SK-N-SH treated with all-trans-retinoic acid at 6 μM for 48 hours (cell line): ENCODE measurements around the gene ZMYND11.
"Not testable (repeated sequence)": the region's sequence is repeated elsewhere in the genome, so short reads cannot be mapped to it uniquely, and the experiment has no call there.

Experiments
- ATAC-seq: fragments of 200-7000 bp; cut with Tn5 transposase; 3 replicates; pipeline ENCODE4 v1.9.1; 2020; ENCODE audit warnings: mild to moderate bottlenecking, moderate library complexity
- ARNTL ChIP-seq: fragments of 450-650 bp; formaldehyde crosslinking; IDR thresholded peaks from 2 replicates; pipeline ENCODE4 v1.5.0; 2020; ENCODE audit warnings: low read depth, mild to moderate bottlenecking, moderate library complexity, borderline replicate concordance
- BACH2 ChIP-seq: fragments of 250-450 bp; sonication (Bioruptor Pico); IDR thresholded peaks from 2 replicates; pipeline ENCODE4 v1.9.0; 2021; ENCODE audit warnings: mild to moderate bottlenecking, borderline replicate concordance
- CSDC2 ChIP-seq: fragments of 250-450 bp; sonication (Bioruptor Pico); IDR thresholded peaks from 2 replicates; pipeline ENCODE4 v1.5.0; 2020; ENCODE audit warnings: mild to moderate bottlenecking, moderate library complexity
- ESRRG ChIP-seq: fragments of 250-450 bp; sonication (Bioruptor Pico); IDR thresholded peaks from 2 replicates; pipeline ENCODE4 v1.6.1; 2021; ENCODE audit warnings: mild to moderate bottlenecking
- GLIS3 ChIP-seq: fragments of 250-450 bp; sonication (Bioruptor Pico); IDR thresholded peaks from 2 replicates; pipeline ENCODE4 v1.5.0; 2020; ENCODE audit warnings: mild to moderate bottlenecking, moderate library complexity
- ISL1 ChIP-seq: fragments of 250-450 bp; sonication (Bioruptor Pico); IDR thresholded peaks from 2 replicates; pipeline ENCODE4 v2.1.2; 2022; ENCODE audit warnings: mild to moderate bottlenecking, moderate library complexity
- OSR1 ChIP-seq: fragments of 250-450 bp; sonication (Bioruptor Pico); IDR thresholded peaks from 2 replicates; pipeline ENCODE4 v1.8.0; 2022; ENCODE audit warnings: moderate library complexity, mild to moderate bottlenecking, inconsistent platforms
- PPARA ChIP-seq: fragments of 250-450 bp; sonication (Bioruptor Pico); IDR thresholded peaks from 2 replicates; pipeline ENCODE4 v1.5.0; 2020; ENCODE audit warnings: mild to moderate bottlenecking, borderline replicate concordance
- RARB ChIP-seq: fragments of 250-450 bp; sonication (Bioruptor Pico); IDR thresholded peaks from 2 replicates; pipeline ENCODE4 v1.8.0; 2021; ENCODE audit warnings: mild to moderate bottlenecking, moderate library complexity
- SNAI2 ChIP-seq: fragments of 250-450 bp; sonication (Bioruptor Pico); IDR thresholded peaks from 2 replicates; pipeline ENCODE4 v1.5.0; 2020; ENCODE audit warnings: mild to moderate bottlenecking, moderate library complexity
- TCF4 ChIP-seq: fragments of 250-450 bp; sonication (Bioruptor Pico); IDR thresholded peaks from 2 replicates; pipeline ENCODE4 v1.8.0; 2021; ENCODE audit warnings: mild to moderate bottlenecking, moderate library complexity, borderline replicate concordance
- TOX ChIP-seq: fragments of 250-450 bp; sonication (Bioruptor Pico); IDR thresholded peaks from 2 replicates; pipeline ENCODE4 v1.8.0; 2021; ENCODE audit warnings: mild to moderate bottlenecking, moderate library complexity, borderline replicate concordance
- ZC3H10 ChIP-seq: fragments of 250-450 bp; sonication (Bioruptor Pico); IDR thresholded peaks from 2 replicates; pipeline ENCODE4 v1.5.1; 2021; ENCODE audit warnings: mild to moderate bottlenecking, moderate library complexity
- ZFP3 ChIP-seq: fragments of 250-450 bp; sonication (Bioruptor Pico); IDR thresholded peaks from 2 replicates; pipeline ENCODE4 v1.5.0; 2020; ENCODE audit warnings: mild to moderate bottlenecking, moderate library complexity
- ZFP30 ChIP-seq: fragments of 450-650 bp; formaldehyde crosslinking; IDR thresholded peaks from 2 replicates; pipeline ENCODE4 v1.5.0; 2022; ENCODE audit warnings: mild to moderate bottlenecking, moderate library complexity
- ZNF565 ChIP-seq: fragments of 450-650 bp; formaldehyde crosslinking; conservative IDR thresholded peaks from 2 replicates; pipeline ENCODE4 v1.5.0; 2020; ENCODE audit warnings: low read depth, mild to moderate bottlenecking, moderate library complexity
- ZNF70 ChIP-seq: fragments of 450-650 bp; formaldehyde crosslinking; IDR thresholded peaks from 2 replicates; pipeline ENCODE4 v1.5.0; 2020; ENCODE audit warnings: mild to moderate bottlenecking, moderate library complexity
- ZNF8 ChIP-seq: fragments of 450-650 bp; formaldehyde crosslinking; IDR thresholded peaks from 2 replicates; pipeline ENCODE4 v1.5.0; 2020; ENCODE audit warnings: mild to moderate bottlenecking, moderate library complexity
- TF ChIP-seq, protein P1 (sequence below): fragments of 250-450 bp; sonication (Bioruptor Pico); IDR thresholded peaks from 2 replicates; pipeline ENCODE4 v1.8.0; 2021; ENCODE audit warnings: low read depth, mild to moderate bottlenecking, moderate library complexity, borderline replicate concordance
- TF ChIP-seq, protein P2 (sequence below): fragments of 250-450 bp; sonication (Bioruptor Pico); IDR thresholded peaks from 2 replicates; pipeline ENCODE4 v1.5.0; 2020; ENCODE audit warnings: mild to moderate bottlenecking, moderate library complexity
- TF ChIP-seq, protein P3 (sequence below): fragments of 250-450 bp; sonication (Bioruptor Pico); IDR thresholded peaks from 2 replicates; pipeline ENCODE4 v1.8.0; 2020; ENCODE audit warnings: mild to moderate bottlenecking, moderate library complexity, borderline replicate concordance
- TF ChIP-seq, protein P4 (sequence below): fragments of 250-450 bp; sonication (Bioruptor Pico); IDR thresholded peaks from 2 replicates; pipeline ENCODE4 v1.5.1; 2020; ENCODE audit warnings: low read depth, mild to moderate bottlenecking, moderate library complexity
- TF ChIP-seq, protein P5 (sequence below): fragments of 250-450 bp; sonication (Bioruptor Pico); IDR thresholded peaks from 2 replicates; pipeline ENCODE4 v1.5.1; 2021; ENCODE audit warnings: mild to moderate bottlenecking, moderate library complexity

Gene ZMYND11

DNA sequence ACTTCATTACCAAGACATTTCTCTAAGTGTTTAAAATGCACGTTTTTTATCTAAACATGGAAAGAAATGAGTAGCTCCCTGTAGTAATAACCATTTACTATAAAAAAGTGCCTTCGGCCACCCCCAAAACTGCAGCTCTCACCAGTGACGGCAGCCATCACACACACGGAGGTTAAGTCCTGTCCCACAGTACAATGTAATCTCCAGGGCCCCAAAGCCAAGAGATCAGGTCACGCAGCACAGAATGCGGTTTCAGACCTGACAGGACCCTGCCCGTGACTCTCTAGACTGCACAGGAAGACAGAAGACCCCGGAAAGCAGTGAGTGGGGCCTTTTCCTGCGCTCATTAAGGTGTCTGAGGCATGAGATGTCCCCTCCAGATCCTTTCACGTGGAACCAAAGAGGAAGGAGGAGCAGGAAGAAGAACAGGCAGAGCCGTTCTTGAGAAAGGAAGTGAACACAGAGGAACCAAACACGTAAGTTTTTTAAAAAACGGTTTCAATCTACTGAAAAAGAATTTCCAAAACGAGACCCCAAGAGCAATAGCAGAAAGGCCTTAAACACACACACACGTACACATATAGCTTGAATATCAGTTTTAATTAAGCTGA, 125.7 kb downstream of the ZMYND11 start:
- no peak for ATAC-seq
- TF ChIP-seq SNAI2 (CRISPR knock-in tag) (no peak), ESRRG (CRISPR knock-in tag) (no peak), CSDC2 (CRISPR knock-in tag) (no peak), ZNF8 (no peak), TCF4 (no peak), ZC3H10 (no peak)

DNA sequence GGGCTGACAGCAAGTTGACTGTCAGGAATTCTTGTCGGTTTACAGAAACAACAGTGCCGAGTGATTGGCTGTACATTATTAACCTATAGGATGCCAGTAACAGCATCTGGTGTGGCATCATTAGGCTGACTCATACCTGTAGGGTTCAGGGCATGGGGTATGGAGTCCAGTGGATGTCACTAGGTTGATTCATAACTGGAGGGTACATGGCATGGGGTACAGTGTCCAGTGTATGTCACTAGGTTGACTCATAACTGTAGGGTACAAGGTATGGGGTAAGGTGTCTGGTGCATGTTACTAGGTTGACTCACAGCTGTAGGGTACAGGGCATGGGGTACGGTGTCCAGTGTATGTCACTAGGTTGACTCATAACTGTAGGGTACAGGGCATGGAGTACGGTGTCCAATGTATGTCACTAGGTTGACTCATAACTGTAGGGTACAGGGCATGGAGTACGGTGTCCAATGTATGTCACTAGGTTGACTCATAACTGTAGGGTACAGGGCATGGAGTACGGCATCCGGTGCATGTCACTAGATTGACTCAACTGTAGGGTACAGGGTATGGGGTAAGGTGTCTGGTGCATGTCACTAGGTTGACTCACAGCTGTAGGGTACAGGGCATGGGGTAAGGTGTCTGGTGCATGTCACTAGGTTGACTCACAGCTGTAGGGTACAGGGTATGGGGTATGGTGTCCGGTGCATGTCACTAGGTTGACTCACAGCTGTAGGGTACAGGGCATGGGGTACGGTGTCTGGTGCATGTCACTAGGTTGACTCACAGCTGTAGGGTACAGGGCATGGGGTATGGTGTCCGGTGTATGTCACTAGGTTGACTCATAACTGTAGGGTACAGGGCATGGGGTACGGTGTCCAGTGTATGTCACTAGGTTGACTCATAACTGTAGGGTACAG, 129.2 kb downstream of the ZMYND11 start:
- ATAC-seq = not testable (repeated sequence)

DNA sequence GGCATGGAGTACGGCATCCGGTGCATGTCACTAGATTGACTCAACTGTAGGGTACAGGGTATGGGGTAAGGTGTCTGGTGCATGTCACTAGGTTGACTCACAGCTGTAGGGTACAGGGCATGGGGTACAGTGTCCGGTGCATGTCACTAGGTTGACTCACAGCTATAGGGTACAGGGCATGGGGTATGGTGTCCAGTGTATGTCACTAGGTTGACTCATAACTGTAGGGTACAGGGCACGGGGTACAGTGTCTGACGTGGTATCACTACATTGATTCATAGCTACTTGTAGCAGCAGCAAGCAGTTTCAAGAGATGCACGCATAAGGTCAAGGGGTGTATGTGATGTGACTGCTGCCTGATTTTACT, 129.8 kb downstream of the ZMYND11 start:
- ATAC-seq = not testable (repeated sequence)

DNA sequence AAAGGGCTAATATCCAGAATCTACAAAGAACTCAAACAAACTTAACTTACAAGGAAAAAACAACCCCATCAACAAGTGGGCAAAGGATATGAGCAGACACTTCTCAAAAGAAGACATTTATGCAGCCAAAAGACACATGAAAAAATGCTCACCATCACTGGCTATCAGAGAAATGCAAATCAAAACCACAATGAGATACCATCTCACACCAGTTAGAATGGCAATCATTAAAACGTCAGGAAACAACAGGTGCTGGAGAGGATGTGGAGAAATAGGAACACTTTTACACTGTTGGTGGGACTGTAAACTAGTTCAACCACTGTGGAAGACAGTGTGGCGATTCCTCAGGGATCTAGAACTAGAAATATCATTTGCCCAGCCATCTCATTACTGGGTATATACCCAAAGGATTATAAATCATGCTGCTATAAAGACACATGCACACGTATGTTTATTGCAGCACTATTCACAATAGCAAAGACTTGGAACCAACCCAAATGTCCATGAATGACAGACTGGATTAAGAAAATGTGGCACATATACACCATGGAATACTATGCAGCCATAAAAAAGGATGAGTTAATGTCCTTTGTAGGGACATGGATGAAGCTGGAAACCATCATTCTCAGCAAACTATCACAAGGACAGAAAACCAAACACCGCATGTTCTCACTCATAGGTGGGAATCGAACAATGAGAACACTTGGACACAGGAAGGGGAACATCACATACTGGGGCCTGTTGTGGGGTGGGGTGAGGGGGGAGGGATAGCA, 130.7 kb downstream of the ZMYND11 start:
- not testable (repeated sequence) for ATAC-seq

DNA sequence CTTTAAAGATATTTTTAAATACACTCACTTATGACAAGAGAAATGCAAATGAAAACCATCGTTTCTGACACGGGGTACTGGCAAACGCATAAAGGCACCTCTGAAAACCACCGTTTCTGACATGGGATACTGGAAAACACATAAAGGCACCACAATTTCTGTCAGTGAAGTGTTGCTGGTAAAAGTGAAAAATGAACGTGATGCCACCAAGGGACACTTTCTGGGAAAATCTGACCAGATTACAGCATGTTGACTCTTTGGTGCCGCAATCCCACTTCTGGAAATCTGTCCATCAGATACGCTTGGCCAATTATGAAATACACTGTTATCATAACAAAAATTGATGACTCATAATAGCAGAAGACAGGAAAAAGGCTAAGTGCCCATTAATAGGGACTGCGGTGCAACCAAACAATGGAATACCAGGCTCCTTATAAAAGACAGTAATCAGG, 131.7 kb downstream of the ZMYND11 start:
- peak; percentile 79 for ATAC-seq

More for the DNA sequence above, 131.7 kb downstream of the ZMYND11 start:
- no peak for TF ChIP-seq GLIS3
- no peak for TF ChIP-seq ZC3H10
- TF ChIP-seq, protein P1, sequence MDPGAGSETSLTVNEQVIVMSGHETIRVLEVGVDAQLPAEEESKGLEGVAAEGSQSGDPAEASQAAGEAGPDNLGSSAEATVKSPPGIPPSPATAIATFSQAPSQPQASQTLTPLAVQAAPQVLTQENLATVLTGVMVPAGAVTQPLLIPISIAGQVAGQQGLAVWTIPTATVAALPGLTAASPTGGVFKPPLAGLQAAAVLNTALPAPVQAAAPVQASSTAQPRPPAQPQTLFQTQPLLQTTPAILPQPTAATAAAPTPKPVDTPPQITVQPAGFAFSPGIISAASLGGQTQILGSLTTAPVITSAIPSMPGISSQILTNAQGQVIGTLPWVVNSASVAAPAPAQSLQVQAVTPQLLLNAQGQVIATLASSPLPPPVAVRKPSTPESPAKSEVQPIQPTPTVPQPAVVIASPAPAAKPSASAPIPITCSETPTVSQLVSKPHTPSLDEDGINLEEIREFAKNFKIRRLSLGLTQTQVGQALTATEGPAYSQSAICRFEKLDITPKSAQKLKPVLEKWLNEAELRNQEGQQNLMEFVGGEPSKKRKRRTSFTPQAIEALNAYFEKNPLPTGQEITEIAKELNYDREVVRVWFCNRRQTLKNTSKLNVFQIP (CRISPR knock-in tag) = no peak
- TF ChIP-seq ZFP3 = no peak
- no peak for TF ChIP-seq ESRRG (CRISPR knock-in tag)
- TF ChIP-seq CSDC2 (CRISPR knock-in tag) = no peak
- TF ChIP-seq ARNTL (CRISPR knock-in tag) = no peak
- TF ChIP-seq TOX = no peak; the same call in 1 of the 2 replicates
- no peak for TF ChIP-seq PPARA
- TF ChIP-seq, protein P2, sequence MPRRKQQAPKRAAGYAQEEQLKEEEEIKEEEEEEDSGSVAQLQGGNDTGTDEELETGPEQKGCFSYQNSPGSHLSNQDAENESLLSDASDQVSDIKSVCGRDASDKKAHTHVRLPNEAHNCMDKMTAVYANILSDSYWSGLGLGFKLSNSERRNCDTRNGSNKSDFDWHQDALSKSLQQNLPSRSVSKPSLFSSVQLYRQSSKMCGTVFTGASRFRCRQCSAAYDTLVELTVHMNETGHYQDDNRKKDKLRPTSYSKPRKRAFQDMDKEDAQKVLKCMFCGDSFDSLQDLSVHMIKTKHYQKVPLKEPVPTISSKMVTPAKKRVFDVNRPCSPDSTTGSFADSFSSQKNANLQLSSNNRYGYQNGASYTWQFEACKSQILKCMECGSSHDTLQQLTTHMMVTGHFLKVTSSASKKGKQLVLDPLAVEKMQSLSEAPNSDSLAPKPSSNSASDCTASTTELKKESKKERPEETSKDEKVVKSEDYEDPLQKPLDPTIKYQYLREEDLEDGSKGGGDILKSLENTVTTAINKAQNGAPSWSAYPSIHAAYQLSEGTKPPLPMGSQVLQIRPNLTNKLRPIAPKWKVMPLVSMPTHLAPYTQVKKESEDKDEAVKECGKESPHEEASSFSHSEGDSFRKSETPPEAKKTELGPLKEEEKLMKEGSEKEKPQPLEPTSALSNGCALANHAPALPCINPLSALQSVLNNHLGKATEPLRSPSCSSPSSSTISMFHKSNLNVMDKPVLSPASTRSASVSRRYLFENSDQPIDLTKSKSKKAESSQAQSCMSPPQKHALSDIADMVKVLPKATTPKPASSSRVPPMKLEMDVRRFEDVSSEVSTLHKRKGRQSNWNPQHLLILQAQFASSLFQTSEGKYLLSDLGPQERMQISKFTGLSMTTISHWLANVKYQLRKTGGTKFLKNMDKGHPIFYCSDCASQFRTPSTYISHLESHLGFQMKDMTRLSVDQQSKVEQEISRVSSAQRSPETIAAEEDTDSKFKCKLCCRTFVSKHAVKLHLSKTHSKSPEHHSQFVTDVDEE (CRISPR knock-in tag) = peak; percentile 83
- TF ChIP-seq BACH2 (CRISPR knock-in tag) = peak; percentile 53; the same call in 1 of the 2 replicates
- TF ChIP-seq RARB (CRISPR knock-in tag) = no peak
- no peak for TF ChIP-seq OSR1
- no peak for TF ChIP-seq ZNF565
- TF ChIP-seq ZFP30 (CRISPR knock-in tag) = no peak
- TF ChIP-seq, protein P3, sequence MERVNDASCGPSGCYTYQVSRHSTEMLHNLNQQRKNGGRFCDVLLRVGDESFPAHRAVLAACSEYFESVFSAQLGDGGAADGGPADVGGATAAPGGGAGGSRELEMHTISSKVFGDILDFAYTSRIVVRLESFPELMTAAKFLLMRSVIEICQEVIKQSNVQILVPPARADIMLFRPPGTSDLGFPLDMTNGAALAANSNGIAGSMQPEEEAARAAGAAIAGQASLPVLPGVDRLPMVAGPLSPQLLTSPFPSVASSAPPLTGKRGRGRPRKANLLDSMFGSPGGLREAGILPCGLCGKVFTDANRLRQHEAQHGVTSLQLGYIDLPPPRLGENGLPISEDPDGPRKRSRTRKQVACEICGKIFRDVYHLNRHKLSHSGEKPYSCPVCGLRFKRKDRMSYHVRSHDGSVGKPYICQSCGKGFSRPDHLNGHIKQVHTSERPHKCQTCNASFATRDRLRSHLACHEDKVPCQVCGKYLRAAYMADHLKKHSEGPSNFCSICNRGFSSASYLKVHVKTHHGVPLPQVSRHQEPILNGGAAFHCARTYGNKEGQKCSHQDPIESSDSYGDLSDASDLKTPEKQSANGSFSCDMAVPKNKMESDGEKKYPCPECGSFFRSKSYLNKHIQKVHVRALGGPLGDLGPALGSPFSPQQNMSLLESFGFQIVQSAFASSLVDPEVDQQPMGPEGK (CRISPR knock-in tag) = peak; percentile 53; the same call in 1 of the 2 replicates
- TF ChIP-seq SNAI2 (CRISPR knock-in tag) = no peak
- TF ChIP-seq TCF4 = peak; percentile 60; the same call in 1 of the 2 replicates
- TF ChIP-seq ZNF70 (CRISPR knock-in tag) = no peak
- TF ChIP-seq, protein P4, sequence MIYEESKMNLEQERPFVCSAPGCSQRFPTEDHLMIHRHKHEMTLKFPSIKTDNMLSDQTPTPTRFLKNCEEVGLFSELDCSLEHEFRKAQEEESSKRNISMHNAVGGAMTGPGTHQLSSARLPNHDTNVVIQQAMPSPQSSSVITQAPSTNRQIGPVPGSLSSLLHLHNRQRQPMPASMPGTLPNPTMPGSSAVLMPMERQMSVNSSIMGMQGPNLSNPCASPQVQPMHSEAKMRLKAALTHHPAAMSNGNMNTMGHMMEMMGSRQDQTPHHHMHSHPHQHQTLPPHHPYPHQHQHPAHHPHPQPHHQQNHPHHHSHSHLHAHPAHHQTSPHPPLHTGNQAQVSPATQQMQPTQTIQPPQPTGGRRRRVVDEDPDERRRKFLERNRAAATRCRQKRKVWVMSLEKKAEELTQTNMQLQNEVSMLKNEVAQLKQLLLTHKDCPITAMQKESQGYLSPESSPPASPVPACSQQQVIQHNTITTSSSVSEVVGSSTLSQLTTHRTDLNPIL = peak; percentile 64
- TF ChIP-seq ZNF8 = no peak
- peak; percentile 96 for TF ChIP-seq ISL1 (CRISPR knock-in tag)
- TF ChIP-seq, protein P5, sequence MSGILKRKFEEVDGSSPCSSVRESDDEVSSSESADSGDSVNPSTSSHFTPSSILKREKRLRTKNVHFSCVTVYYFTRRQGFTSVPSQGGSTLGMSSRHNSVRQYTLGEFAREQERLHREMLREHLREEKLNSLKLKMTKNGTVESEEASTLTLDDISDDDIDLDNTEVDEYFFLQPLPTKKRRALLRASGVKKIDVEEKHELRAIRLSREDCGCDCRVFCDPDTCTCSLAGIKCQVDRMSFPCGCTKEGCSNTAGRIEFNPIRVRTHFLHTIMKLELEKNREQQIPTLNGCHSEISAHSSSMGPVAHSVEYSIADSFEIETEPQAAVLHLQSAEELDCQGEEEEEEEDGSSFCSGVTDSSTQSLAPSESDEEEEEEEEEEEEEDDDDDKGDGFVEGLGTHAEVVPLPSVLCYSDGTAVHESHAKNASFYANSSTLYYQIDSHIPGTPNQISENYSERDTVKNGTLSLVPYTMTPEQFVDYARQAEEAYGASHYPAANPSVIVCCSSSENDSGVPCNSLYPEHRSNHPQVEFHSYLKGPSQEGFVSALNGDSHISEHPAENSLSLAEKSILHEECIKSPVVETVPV (CRISPR knock-in tag) = 0 out of 2 replicates have a peak, but pooled peaks have one; percentile 50
- TF ChIP-seq, all 23 proteins: peak for 7
